Activated CD4-positive, alpha-beta T cell treated with anti-CD3 and anti-CD28 coated beads, Interleukin-2, Interleukin-6, amounts not matched to agents 100 ng/mL and 50 ng/mL, durations not matched to agents 16 hours and 8 hours (primary cell): ENCODE results near the gene IFIT1B.

ENCODE experiments used
- DNase-seq: peaks from one replicate; pipeline ENCODE4 v3.0.0-alpha.2; 2020

Gene IFIT1B

GRCh38 chr10:89414146-89414878 lies 36.5 kb downstream of the IFIT1B start, which contains the start of gene IFIT5:
Gene IFIT5 (plus strand): TSS chr10:89414568. CDS start chr10:89414799, 231 bp downstream.
- DNase-seq, result peak; percentile 64

DNA sequence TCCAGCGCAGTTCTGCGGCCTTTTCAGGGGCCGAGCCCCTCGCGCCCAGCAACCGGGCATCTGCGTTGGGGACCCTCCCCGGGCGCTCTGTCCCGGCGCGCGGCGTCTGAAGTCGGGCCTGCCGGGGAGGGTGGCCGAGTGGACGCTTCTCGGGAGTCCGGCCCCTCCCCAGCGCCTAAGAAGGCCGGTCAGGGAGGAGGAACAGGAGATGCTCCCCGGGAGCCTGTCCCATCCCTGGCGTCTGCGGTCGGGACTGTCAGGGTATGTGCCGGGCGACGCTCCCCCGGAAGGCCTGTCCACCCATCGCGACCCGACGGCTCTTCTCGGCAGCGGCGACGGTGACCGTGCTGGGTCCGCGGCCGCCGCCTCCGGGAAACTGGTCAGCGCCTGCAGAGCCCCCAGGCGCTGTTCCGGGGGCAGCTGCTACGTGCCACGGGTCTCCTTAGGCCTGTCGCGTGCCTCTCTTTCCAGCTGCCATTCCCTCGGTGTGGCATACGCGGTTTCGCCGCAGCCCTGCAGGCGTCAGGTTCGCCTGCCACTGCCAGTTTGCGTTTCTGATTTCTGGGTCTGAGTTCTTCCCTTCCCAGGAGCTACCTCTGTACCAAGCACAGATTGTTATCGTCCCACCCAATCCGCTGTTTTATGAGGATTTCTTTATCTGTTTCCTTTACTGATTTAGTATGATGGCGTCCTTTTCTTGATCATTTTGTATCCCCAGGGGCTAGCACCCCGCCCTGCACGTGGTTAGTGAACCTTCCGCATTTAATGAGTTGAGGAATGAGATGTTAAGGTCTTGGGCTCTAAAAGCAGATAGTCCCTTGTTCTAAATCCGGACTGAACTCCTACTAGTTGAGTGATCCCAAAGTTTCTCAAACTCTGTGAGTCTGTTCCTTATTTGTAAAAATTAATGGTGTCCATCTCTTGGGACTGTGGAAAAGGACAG lies 37.3 kb downstream of the IFIT1B start:
- peak; percentile 32 for DNase-seq

DNA sequence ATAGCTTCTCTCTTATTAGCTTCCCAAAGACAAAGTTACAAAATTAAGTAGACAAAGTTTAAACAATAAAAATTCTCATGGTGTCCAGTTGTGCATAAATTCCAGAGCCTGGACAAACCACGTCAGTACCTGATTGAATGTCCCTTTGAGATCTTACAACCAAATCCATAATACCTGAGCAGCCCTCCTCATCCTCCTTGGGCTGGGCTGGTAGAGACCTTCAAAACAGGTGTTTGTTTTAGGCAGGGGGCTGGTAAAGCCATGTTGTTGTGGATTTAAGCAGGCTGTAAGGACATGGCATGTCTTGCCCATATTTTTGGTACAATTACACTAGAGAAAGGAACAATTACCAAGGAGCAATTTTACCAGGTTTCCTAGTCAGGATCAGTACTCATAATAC lies 38.6 kb downstream of the IFIT1B start:
- no peak for DNase-seq

GRCh38 chr10:89419548-89419947 lies 41.7 kb downstream of the IFIT1B start:
- no peak for DNase-seq

DNA sequence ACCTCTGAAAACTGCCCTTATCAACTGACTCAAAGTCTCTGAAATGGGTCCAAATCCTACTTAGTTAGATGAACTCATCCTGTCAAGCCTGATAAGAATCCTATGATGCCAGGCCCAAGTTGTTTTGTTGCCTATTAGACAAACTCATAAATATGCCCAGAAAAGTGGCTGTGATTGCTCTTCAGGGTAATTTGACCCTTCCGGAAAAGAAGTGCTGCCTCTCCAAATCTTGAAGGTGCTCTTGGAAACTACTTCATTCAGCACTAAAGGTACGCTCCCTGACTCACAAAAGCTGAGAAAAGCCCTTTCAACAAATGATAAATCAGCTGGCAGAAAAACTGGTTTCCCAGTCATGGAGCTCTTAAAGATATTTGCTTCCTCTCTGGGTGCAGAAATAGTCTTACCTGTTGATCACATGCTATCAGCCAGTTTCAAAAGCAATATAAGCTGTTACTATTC lies 43.2 kb downstream of the IFIT1B start:
- no peak for DNase-seq

DNA sequence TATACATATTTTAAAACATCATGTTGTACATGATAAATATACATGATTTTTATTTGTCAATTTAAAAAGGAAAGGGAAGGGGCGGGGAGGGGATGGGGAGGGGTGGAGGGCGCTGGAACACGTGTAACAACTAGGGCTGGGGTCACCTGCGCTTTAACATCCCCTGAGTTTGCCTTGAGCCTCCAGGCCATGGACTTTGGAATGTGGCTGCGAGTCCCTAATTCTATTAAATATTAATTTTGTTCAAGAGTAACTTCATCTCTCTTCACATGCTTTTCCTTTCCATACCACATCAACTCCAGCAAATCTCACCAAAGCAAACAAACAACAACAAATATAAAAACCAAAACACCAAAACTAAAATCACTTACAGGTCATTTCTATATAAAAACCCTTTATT lies 47.1 kb downstream of the IFIT1B start:
- no peak for DNase-seq

DNA sequence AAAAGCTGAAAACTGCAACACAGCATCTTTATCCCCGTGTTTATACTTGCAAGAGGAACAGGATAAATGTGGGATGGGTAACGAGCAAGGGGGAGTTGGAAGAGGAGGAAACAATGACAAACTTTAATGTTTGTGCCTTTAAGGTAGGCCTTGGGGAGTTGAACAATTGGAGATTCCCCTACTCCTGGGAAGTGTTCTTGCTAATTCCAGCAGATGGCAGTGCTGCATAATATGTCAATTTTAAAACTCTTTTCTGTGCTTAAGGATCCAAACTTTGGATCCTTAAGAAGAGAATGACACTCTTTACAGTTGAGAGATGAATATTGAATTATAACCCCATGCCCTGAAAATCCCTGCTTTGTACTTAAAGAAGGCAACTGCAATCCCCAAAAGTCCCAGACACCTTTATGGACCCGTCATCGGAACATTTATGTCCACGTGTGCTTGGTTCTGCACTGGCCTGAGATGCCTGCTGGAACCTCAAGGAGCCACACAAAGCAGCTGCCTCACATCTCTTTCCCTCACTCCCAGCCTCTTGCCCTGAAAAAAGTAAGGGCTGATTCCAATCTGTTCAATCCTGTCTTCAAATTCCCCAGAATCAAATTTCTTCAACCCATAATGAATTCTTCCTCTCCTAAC lies 48.5 kb downstream of the IFIT1B start:
- peak; percentile 39 for DNase-seq

GRCh38 chr10:89427629-89428028 lies 49.8 kb downstream of the IFIT1B start:
- DNase-seq, result no peak

DNA sequence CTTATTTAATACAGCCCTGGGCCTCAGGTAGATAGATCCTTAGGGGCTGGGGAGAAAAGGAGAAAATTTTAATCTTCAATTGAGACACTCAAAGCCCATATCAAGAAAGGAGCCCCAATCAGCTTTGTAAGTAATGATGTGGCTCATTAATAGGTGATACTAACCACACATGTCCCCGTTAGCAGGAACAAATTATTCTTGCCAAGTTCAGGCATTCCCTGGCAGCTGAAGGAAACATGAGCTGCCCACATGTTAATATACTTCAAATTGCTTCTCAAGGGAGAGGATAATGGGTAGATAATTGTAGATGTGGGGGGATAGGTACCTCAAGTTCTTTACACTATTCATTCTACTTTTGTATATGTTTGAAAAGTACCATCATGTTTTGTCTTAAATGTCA lies 51.0 kb downstream of the IFIT1B start:
- no peak for DNase-seq

DNA sequence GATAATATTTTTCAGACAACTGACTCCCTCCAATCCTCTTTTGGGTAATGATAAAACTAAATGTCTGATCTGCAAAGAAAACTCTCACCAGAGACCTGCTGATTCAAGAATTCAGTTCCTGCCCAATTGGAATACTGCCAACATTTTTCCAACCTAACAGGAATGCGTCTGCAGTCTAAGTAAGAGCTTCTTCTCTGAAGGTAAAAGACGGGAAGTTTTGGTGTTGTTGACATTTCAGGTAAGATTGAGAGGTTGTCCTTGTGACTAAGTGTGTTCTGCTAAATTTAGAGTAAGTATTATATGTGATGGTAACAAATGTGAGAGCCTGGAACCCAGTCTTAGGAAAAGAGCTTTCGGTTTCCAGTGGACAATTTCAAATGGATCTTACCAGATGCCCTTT lies 54.1 kb downstream of the IFIT1B start:
- no peak for DNase-seq
